ENCODE data around the gene PAPPA. TPM values are rescaled to one million over a fixed set of nuclear protein-coding genes. Genes with fewer than 3 reads are reported as not detected.

Gene PAPPA
- total RNA-seq, 2 donors from 2014 or later: 1.8 to 5.7 TPM

DNA sequence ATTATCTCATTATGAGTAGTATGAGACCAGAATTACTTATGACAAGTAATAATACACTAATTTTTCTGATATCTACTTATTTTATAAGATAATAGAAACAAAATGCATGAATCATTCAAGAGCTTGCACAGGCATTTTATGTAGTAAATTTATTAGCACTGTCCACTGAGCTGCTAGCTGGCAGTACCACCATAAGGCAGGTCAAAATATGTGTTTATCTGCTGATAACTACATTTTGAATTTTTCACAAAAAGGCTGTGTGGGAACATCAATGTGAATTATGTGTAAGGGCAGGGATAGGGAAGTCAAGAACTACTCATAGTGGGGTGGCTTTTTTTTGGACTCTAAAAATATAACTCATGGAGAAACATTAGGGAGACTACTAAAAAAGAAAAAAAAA, 249.6 kb downstream of the PAPPA start:
- Histone ChIP-seq H3K9me3 (no peaks in the 10 kb centered on the region), H3K27ac (no peak overlapping the region), H3K27me3 (no peaks in the 10 kb centered on the region), H3K4me3 (no peak overlapping the region), H3K4me1 (no peaks in the 10 kb centered on the region), H3K36me3 (no peaks in the 10 kb centered on the region)
- no peak for DNase-seq (ENCODE audit: low spot score)
- TF ChIP-seq CTCF (IDR thresholded peaks at IDR 0.05): no peak

DNA sequence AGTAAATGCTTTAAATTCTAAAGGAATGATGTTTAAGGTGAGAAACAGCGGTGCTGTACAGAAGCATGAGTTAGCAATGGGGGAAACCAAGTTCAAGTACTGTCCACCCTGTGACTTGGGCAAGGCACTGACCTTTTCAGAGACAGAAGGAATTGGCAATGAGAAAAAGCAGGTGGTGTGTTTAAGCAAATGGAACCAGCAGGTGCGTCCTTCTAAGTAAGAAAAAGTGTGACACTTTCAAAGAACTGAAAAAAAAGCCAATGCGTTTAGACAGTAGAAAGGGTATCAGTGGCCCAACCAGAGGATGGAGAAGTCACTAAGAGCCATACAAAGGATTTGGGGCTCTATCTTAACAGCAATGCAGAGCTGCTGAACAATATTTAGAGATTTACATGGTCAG, 250.6 kb downstream of the PAPPA start:
- Histone ChIP-seq H3K27me3 (no peaks in the 10 kb centered on the region), H3K9me3 (no peaks in the 10 kb centered on the region), H3K27ac (no peak overlapping the region), H3K4me3 (no peak overlapping the region), H3K36me3 (no peaks in the 10 kb centered on the region), H3K4me1 (no peaks in the 10 kb centered on the region)
- TF ChIP-seq CTCF (IDR thresholded peaks at IDR 0.05): no peak
- DNase-seq (ENCODE audit: low spot score): no peak

DNA sequence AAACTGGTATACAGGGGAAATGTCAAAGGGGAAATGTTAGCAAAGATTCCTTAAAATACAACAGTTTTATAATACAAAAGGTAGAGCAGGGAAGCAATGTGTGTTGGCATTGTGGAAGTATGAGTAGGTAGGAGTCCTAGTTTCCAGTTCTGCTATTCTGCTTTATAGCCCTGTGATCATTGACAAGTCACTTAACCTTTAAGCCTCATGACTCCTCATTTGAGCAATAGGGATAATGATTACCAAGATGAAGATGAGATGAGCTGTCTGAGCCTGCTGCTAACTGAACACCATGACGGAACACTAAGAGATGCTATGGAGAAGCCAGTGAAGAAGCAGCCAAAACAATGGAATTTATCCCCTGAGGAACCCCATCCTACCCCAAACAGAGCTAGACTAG, 251.7 kb downstream of the PAPPA start:
- Histone ChIP-seq H3K27ac (no peak overlapping the region), H3K9me3 (no peaks in the 10 kb centered on the region)

GRCh38 chr9:116406469-116406868, 252.9 kb downstream of the PAPPA start:
- Histone ChIP-seq H3K4me1 (no peaks in the 10 kb centered on the region), H3K36me3 (no peaks in the 10 kb centered on the region), H3K27ac (no peak overlapping the region), H3K9me3 (no peaks in the 10 kb centered on the region), H3K4me3 (no peak overlapping the region), H3K27me3 (no peaks in the 10 kb centered on the region)
- TF ChIP-seq CTCF (IDR thresholded peaks at IDR 0.05): no peak
- DNase-seq (ENCODE audit: low spot score): no peak

More for the DNA sequence above, 251.7 kb downstream of the PAPPA start:
- Histone ChIP-seq H3K27me3 (no peaks in the 10 kb centered on the region), H3K4me1 (no peaks in the 10 kb centered on the region), H3K4me3 (no peak overlapping the region), H3K36me3 (no peaks in the 10 kb centered on the region)
- DNase-seq (ENCODE audit: low spot score): no peak
- TF ChIP-seq CTCF (IDR thresholded peaks at IDR 0.05): no peak

DNA sequence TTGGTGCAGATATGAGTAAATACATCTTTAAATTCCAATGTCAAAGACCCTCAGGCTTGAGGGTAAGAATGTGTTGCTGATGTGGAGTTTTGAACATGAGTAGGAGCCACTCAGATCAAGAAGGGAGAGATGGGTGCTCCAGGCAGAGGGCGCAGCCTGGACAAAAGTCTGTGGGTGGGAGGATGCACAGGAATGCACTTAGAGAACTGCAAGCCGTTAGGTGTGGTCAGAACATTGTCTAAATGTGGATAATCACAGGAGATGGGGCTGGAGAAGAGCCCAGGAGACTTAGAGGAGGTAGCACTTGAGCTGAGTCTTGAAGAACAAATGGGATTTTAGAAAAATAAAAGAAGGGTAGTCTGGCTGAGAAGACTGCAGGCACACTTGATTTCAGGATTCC, 255.5 kb downstream of the PAPPA start:
- Histone ChIP-seq H3K4me3 (no peak overlapping the region), H3K27me3 (no peaks in the 10 kb centered on the region), H3K9me3 (no peaks in the 10 kb centered on the region), H3K4me1 (no peaks in the 10 kb centered on the region), H3K27ac (no peak overlapping the region), H3K36me3 (no peaks in the 10 kb centered on the region)
- DNase-seq (ENCODE audit: low spot score): no peak
- no peak for TF ChIP-seq CTCF (IDR thresholded peaks at IDR 0.05)

DNA sequence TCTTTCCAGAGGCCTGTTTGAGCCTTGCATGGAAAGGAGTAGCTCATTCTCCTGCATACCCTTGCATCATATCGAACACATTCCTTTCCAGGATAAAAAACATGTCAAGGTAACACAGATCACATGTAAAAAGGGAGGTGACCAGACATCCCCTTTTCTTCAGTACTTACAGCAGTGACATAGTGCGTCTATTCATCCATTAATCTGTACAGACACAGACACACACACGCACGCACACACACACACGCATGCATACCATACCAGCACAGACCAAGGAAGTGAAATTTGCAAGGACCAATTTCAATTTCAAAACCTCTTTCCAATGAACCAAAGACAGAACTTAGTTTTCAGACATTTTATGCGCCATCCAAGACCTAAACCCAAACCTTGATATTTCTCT, 256.0 kb downstream of the PAPPA start:
- no peaks in the 10 kb centered on the region for H3K36me3 ChIP-seq
- H3K27ac ChIP-seq: no peak overlapping the region
- no peak for DNase-seq (ENCODE audit: low spot score)
- no peaks in the 10 kb centered on the region for H3K9me3 ChIP-seq
- H3K4me3 ChIP-seq: no peak overlapping the region
- no peaks in the 10 kb centered on the region for H3K4me1 ChIP-seq
- no peak for TF ChIP-seq CTCF (IDR thresholded peaks at IDR 0.05)
- no peaks in the 10 kb centered on the region for H3K27me3 ChIP-seq
